Activated naive CD4-positive, alpha-beta T cell treated with anti-CD3 and anti-CD28 coated beads for 36 hours (primary cell): ENCODE data around the gene IGFBP5. TPM values are rescaled to one million over a fixed set of nuclear protein-coding genes. Genes with fewer than 3 reads are reported as not detected.
A peak's percentile ranks its signal among the peaks of the same experiment; 100 is the strongest.

Experiments used
- CTCF ChIA-PET: fragments of 350-600 bp; sonication (Branson Sonifier 250); formaldehyde crosslinking; loops from one replicate; lab custom pipeline; 2021; ENCODE audit warnings: antibody characterized with exemption; lab: Charles Lee
- DNase-seq: peaks from one replicate; pipeline ENCODE4 v3.0.0-alpha.2; 2020
- H3K27ac Mint-ChIP-seq: one replicate; pipeline ENCODE4 v1.8.0; 2021; ENCODE audit warnings: mild to moderate bottlenecking, mixed read lengths
- H3K27me3 Mint-ChIP-seq: one replicate; pipeline ENCODE4 v1.8.0; 2021; ENCODE audit warnings: low read depth, mixed read lengths
- H3K36me3 Mint-ChIP-seq: one replicate; pipeline ENCODE4 v1.8.0; 2021; ENCODE audit warnings: low read depth, mixed read lengths
- H3K4me1 Mint-ChIP-seq: one replicate; pipeline ENCODE4 v1.8.0; 2021; ENCODE audit warnings: low read depth, mixed read lengths
- H3K4me3 Mint-ChIP-seq: one replicate; pipeline ENCODE4 v1.8.0; 2021; ENCODE audit warnings: mild to moderate bottlenecking, moderate library complexity, mixed read lengths
- H3K9me3 Mint-ChIP-seq: one replicate; pipeline ENCODE4 v1.8.0; 2021; ENCODE audit warnings: mixed read lengths
- intact Hi-C: fragments of 100-400 bp; cut with micrococcal nuclease; formaldehyde crosslinking; loops from one replicate; pipeline ENCODE4 v1.15.1; 2023
- total RNA-seq, 2 experiments: library from RNA; stranded (reverse); gene quantifications; one replicate each; pipeline ENCODE4 v1.2.3, GENCODE V29; 2021

IGFBP5 gene
- total RNA-seq, 2 experiments from 2014 or later, result not detected

- no peak for DNase-seq
- no peak overlapping the region for H3K4me3 Mint-ChIP-seq
- CTCF ChIA-PET, result no interaction called here
- H3K27ac Mint-ChIP-seq, result no peak overlapping the region
- intact Hi-C loops, result no loop called here
- H3K36me3 Mint-ChIP-seq, result no peaks in the 10 kb centered on the region
- H3K9me3 Mint-ChIP-seq, result no peaks in the 10 kb centered on the region
- no peaks in the 10 kb centered on the region for H3K27me3 Mint-ChIP-seq
- peaks cover 5% of the 10 kb centered on the region for H3K4me1 Mint-ChIP-seq
These were observed 47.2 kb downstream of the IGFBP5 start for GRCh38 chr2:216648105-216648504.

DNA sequence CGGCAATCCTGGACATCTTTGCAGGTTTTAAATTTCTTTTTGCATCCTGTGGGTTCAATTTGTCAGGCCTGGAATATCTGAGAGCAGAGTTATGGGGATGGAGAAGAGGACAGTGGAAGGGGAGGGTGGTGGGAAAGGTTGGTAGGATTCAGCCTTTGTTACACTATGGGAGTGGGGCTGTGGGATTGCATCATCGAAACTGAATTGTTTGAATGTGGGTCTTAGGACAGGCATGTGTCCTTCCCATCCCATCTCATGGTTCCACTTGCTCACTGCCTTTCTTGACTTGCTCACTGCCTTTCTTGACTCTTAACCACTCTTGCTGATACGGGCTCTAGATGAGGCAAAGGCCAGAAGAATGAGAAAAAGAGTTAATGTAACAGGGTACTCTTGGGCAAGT is 49.2 kb downstream of the IGFBP5 start:
- no peak overlapping the region for H3K4me3 Mint-ChIP-seq
- no peaks in the 10 kb centered on the region for H3K9me3 Mint-ChIP-seq
- H3K27me3 Mint-ChIP-seq, result no peaks in the 10 kb centered on the region
- no peak overlapping the region for H3K27ac Mint-ChIP-seq
- CTCF ChIA-PET, result interaction anchor here (1.4 kb wide), 1 partner anchor 20 kb away, joined by 4 read pairs; no protein-coding TSS in a partner anchor
- H3K36me3 Mint-ChIP-seq, result no peaks in the 10 kb centered on the region
- peaks cover 5% of the 10 kb centered on the region for H3K4me1 Mint-ChIP-seq
- intact Hi-C loops, result no loop called here
- no peak for DNase-seq

- no peak overlapping the region for H3K27ac Mint-ChIP-seq
- H3K4me1 Mint-ChIP-seq, result peaks cover 5% of the 10 kb centered on the region
- intact Hi-C loops, result no loop called here
- CTCF ChIA-PET, result no interaction called here
- DNase-seq, result no peak
- no peaks in the 10 kb centered on the region for H3K9me3 Mint-ChIP-seq
- no peaks in the 10 kb centered on the region for H3K36me3 Mint-ChIP-seq
- H3K27me3 Mint-ChIP-seq, result no peaks in the 10 kb centered on the region
- no peak overlapping the region for H3K4me3 Mint-ChIP-seq
These were observed 49.8 kb downstream of the IGFBP5 start for GRCh38 chr2:216645636-216645950.

GRCh38 chr2:216644842-216645635 is 50.3 kb downstream of the IGFBP5 start:
- H3K36me3 Mint-ChIP-seq, result no peaks in the 10 kb centered on the region
- intact Hi-C loops, result no loop called here
- peaks cover 5% of the 10 kb centered on the region for H3K4me1 Mint-ChIP-seq
- no peak overlapping the region for H3K4me3 Mint-ChIP-seq
- no peak for DNase-seq
- peaks cover 2% of the 10 kb centered on the region for H3K27me3 Mint-ChIP-seq
- H3K27ac Mint-ChIP-seq, result no peak overlapping the region
- no peaks in the 10 kb centered on the region for H3K9me3 Mint-ChIP-seq
- CTCF ChIA-PET, result interaction anchor here (0.9 to 1.0 kb wide), 2 partner anchors 14 to 22 kb away, joined by 3 read pairs; no protein-coding TSS in a partner anchor

DNA sequence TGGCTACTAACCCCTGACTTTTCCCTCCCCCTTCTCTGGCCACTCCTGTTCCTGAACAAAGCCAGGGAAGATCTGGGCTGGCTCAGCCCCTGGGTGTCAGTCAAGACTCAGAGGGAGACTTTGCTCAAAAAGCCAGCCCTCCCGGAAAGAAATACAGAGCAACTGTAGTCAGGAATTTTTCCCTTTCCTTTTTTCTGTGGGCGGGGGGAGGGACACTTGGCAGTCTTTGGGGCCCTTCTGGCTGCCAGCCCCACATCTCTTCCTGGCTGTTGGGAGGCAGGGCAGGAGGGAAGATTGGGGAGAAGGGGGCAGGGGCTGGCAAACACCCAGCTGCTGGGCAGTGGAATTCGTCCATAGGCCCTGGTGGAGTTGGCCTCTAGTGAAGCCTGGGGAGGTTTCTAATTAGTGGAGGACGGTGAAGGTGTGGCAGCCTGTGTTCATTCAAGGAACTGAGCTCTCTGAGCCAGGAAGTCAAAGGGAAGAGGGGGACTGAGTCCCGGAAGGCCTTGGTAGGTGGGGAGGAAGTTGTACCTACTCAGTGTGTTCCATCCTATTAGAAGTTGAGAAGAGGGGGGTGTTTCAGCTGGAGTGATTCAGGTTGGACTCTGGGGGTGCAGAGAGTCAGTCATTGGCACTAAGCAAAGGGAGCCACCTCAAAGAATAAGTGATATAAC is 51.2 kb downstream of the IGFBP5 start:
- intact Hi-C loops, result no loop called here
- no peak overlapping the region for H3K27ac Mint-ChIP-seq
- H3K36me3 Mint-ChIP-seq, result no peaks in the 10 kb centered on the region
- H3K9me3 Mint-ChIP-seq, result no peaks in the 10 kb centered on the region
- no peak for DNase-seq
- peaks cover 5% of the 10 kb centered on the region for H3K4me1 Mint-ChIP-seq
- CTCF ChIA-PET, result interaction anchor here (0.9 to 1.0 kb wide), 2 partner anchors 15 to 23 kb away, joined by 3 read pairs; no protein-coding TSS in a partner anchor
- no peak overlapping the region for H3K4me3 Mint-ChIP-seq
- H3K27me3 Mint-ChIP-seq, result peaks cover 6% of the 10 kb centered on the region

DNA sequence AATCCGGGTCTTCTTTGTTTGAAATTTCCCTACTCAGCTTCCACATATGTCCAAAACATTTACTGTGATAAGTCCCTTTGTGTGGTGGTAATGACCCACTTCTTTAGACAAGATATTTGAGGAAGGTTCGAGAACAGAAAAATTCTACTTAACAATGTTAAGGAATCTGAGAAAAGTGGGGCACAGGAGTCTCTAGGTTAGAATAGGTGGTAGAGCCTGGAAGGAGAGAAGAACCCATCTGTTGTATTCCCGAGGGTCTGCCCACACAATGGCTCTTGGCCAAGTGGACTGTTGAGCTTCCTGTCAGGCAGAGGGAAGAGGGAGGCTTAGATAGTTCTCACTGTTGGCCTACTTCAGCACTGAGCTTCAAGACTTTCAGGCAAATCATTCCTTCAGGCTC is 57.9 kb downstream of the IGFBP5 start:
- CTCF ChIA-PET, result interaction anchor here (1.0 to 1.1 kb wide), 2 partner anchors 15 to 118 kb away, joined by 3 to 4 read pairs; no protein-coding TSS in a partner anchor
- intact Hi-C loops, result no loop called here
- Mint-ChIP-seq H3K27me3 (peaks cover 51% of the 10 kb centered on the region), H3K4me3 (no peak overlapping the region), H3K9me3 (no peaks in the 10 kb centered on the region), H3K27ac (no peak overlapping the region), H3K4me1 (peaks cover 27% of the 10 kb centered on the region), H3K36me3 (no peaks in the 10 kb centered on the region)
- DNase-seq, result no peak

DNA sequence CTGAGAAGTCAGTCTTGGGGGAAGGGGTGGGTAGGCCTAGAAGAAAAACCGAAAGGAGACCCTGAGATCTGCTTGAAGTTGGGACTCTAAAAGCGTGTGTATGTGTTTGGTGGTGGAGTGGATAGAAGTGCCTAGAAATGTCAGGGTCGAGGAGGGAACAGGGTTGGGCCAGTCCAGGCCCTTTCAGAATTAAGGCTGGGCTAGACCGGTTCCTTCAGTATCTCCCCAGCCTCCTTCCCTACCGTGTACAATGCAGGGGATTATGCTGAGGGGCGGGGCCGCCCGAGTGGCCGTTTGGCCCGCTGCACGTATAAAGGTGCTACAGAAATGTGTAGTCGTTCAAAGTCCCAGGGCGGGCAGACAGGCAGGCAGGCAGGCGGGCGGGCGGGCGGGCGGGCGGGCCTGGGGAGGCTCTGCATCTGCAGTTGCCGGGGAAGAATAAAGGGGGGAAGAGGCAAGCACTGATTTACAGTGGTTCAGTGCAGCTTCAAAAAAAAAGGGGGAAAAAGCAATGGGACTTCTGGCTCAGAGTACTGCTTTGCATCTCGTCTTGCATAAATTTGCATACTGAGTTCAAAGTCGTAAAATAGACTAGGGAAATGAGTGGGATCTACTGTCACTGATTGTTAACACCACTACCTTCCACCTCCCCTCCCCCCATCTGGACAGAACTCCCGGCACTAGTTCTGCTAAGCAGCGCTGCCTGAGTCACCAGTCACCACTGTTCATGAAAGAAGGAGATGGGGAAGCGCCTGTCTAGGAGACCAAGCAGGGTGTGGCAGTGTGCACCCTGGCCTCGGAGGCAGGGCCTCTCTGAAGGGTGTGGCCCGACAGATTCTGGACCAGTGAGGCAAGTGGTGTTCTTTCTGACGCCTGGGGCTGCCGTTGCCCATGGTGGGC is 58.5 kb downstream of the IGFBP5 start:
- intact Hi-C loops, result no loop called here
- H3K9me3 Mint-ChIP-seq, result no peaks in the 10 kb centered on the region
- peak; percentile 16 for DNase-seq
- no peak overlapping the region for H3K27ac Mint-ChIP-seq
- H3K4me1 Mint-ChIP-seq, result peaks cover 27% of the 10 kb centered on the region
- peaks cover 57% of the 10 kb centered on the region for H3K27me3 Mint-ChIP-seq
- no peak overlapping the region for H3K4me3 Mint-ChIP-seq
- CTCF ChIA-PET, result interaction anchor here (1.0 kb wide), 1 partner anchor 16 kb away, joined by 3 read pairs; no protein-coding TSS in a partner anchor
- no peaks in the 10 kb centered on the region for H3K36me3 Mint-ChIP-seq

GRCh38 chr2:216635701-216636550 is 59.4 kb downstream of the IGFBP5 start:
- Mint-ChIP-seq H3K4me1 (peaks cover 27% of the 10 kb centered on the region), H3K4me3 (no peak overlapping the region), H3K27ac (no peak overlapping the region), H3K9me3 (no peaks in the 10 kb centered on the region), H3K36me3 (no peaks in the 10 kb centered on the region), H3K27me3 (peaks cover 62% of the 10 kb centered on the region)
- intact Hi-C loops, result no loop called here
- no peak for DNase-seq
- CTCF ChIA-PET, result interaction anchor here (1.1 kb wide), 1 partner anchor 117 kb away, joined by 3 read pairs; no protein-coding TSS in a partner anchor

DNA sequence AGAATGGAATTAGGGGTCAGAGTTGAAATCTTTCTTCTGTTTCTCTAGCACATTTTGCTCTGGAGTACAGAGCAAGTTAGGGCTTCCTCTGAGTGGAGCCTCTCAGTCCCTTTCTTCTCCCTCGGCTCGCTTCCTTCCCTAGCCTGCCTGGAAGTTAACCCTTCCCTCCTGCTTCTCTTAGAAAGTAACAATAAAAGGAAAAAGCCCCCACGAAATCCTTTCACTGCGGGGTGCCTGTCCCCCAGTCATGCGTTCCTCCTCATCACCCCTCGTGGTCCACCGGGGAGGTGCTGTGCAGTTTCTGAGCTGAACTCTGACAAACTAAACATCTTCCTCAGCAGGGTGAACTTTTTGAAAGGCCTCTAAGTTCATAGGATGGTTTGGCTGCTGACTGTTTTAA is 60.2 kb downstream of the IGFBP5 start:
- intact Hi-C loops, result no loop called here
- peaks cover 27% of the 10 kb centered on the region for H3K4me1 Mint-ChIP-seq
- H3K4me3 Mint-ChIP-seq, result no peak overlapping the region
- H3K9me3 Mint-ChIP-seq, result no peaks in the 10 kb centered on the region
- peaks cover 64% of the 10 kb centered on the region for H3K27me3 Mint-ChIP-seq
- no peak for DNase-seq
- CTCF ChIA-PET, result interaction anchor here (1.1 kb wide), 2 partner anchors 32 to 116 kb away, joined by 3 read pairs; no protein-coding TSS in a partner anchor
- no peak overlapping the region for H3K27ac Mint-ChIP-seq
- H3K36me3 Mint-ChIP-seq, result no peaks in the 10 kb centered on the region

DNA sequence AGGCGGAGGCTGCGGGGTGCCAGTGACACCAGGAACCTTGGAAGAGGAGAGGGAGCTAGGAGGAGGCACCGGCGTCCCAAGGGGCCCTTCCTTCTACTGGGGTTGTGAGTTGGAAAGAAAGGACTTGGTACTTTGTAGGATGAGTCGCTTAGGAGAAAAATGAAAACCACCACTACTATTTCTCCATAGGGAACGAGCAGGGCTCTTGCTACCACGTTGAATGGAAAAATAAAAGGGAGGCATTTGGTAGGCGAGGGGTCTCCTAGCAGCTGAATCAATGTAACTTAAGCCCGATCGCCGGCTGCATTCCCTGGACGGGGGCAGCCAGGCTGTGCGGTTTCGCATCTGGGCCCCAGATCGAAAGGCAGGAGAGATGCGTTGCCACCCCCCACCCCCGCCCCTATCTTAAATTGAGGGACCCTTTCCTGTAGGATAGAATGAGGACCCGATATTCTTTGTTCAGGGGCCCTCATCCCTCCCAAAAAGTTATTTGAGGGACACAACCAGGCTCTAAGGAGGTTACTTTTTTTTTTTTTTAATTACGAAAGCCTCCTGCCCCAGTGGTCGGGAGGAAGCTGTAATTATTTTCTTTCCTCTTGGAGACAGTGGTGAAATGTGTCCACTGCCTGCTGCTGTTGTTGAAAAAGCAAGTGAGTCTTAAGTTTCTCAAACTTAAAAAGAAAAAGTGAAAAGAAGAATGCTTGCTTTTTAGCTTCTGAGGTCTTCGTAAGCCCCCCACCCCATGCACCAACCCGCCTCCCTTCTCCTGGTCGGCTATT is 60.8 kb downstream of the IGFBP5 start:
- Mint-ChIP-seq H3K27ac (no peak overlapping the region), H3K36me3 (no peaks in the 10 kb centered on the region), H3K9me3 (no peaks in the 10 kb centered on the region), H3K4me1 (peaks cover 27% of the 10 kb centered on the region), H3K4me3 (peak overlapping the region; percentile 69), H3K27me3 (peaks cover 61% of the 10 kb centered on the region)
- intact Hi-C loops, result no loop called here
- no peak for DNase-seq
- CTCF ChIA-PET, result interaction anchor here (1.1 kb wide), 2 partner anchors 32 to 115 kb away, joined by 3 read pairs; no protein-coding TSS in a partner anchor
